Measurements from ENCODE around the gene PPP1R13B. TPM values are rescaled to one million over a fixed set of nuclear protein-coding genes. Genes with fewer than 3 reads are reported as not detected.

The PPP1R13B gene
- total and polyA plus RNA-seq, 11 donors = 27.5 to 96.2 (median 75.4) TPM

DNA sequence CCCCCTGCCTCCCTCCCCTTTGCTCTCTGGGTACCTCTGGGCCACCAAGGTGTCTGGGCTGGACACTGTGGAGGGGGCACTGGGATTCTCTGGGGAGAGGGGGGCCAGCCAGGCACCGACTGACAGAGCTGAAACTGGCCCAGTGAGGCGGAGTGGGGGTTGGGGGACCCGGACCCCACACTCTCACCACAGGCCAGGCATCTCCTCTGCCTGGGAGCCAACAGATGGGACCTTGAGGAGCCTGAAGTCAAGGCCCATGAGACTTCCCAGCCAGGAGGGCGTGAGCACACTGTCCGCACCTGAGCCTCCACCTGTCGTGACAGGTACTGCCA is 39.8 kb upstream of the PPP1R13B start:
- Histone ChIP-seq H3K4me1 (peaks cover 9 to 38% (median 23%) of the 10 kb centered on the region in 12 donors), H3K4me3 (no peak overlapping the region), H3K36me3 (no peaks in the 10 kb centered on the region), H3K27me3 (no peaks in the 10 kb centered on the region), H3K27ac (no peak overlapping the region), H3K9me3 (no peaks in the 10 kb centered on the region)
- WGBS, 4 donors = 90 to 97% (median 93%) methylated on average over 3 to 6 of the region's 6 CpGs
- intact Hi-C loops (cut with DNase I) = no loop called here
- no peak for TF ChIP-seq POLR2A (IDR thresholded peaks at IDR 0.05)
- TF ChIP-seq CTCF (IDR thresholded peaks at IDR 0.05) = no peak
- no peak for DNase-seq
- no peak for ATAC-seq

DNA sequence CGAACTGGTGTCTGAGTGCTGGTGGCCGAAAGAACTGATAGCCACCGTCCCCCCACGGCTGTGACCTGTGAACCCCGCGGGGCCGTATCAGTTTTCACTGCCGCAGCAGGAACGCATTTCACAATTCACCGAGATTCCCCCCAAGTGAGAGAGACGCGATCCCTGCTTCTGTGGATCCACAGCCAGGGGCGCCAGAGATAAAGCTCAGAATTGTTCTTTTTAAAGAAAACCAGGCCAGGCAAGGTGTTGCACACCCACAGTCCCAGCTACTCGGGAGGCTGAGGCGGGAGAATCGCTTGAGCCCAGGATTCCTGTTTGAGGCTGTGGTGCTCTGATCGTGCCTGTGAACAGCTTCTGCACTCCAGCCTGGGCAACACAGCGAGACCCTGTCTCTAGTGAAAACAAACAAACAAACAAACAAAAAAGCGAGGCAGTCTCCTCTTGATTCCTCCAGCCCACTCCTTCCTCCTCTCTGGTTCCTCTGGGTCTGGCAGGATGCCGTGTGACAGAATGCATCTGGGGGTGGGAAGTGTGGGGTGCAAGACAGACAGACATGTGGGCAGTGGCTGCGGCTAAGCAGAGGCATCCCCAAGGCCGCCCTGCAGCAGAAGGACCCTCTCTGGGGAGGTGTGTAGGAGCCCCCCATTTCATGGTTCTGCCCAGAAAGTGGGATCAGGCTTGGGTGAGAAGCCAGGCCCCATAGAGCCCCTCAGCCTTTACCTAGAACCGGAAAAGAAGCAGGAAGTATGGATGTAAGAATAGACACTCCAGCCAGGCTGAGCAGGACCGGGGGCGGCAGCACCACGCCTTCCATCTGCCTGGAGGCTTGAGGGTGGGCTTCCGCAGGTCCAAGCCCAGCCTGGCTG is 39.2 kb upstream of the PPP1R13B start:
- WGBS, 4 donors = 62 to 72% (median 65%) methylated on average over 22 to 27 of the region's 27 CpGs

DNA sequence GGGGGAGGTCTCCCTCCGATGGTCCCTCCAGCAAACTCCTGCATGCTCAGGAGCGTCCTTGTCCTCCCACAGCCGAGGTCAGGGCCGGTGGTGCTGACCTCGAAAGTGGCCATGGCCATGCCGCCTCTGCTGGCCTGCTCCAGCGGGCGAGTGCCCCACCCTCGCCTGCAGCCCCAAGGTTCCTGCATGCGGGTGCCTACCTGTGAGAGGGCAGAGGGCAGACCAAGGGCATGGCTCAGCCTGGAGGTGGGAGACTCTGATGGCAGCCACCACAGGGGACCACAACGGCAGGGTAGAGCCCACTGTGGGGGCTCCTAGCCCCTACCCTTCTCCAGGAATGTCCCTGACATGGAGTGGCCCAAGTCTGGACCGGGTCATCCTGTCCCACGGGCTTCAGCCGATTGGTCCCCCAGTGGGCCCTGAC is 38.1 kb upstream of the PPP1R13B start:
- intact Hi-C loops (cut with DNase I) = no loop called here
- peaks cover 8 to 43% (median 29%) of the 10 kb centered on the region in 12 donors for H3K4me1 ChIP-seq
- H3K36me3 ChIP-seq = no peaks in the 10 kb centered on the region
- H3K9me3 ChIP-seq = no peaks in the 10 kb centered on the region
- WGBS, 4 donors = 57 to 91% (median 88%) methylated on average over 4 to 14 of the region's 14 CpGs
- DNase-seq (peak in 1 of 5 donors; percentile 15), ATAC-seq (no peak)
- no peaks in the 10 kb centered on the region for H3K27me3 ChIP-seq
- TF ChIP-seq CTCF (IDR thresholded peaks at IDR 0.05) (no peak), POLR2A (IDR thresholded peaks at IDR 0.05) (no peak)
- H3K4me3 ChIP-seq = no peak overlapping the region
- no peak overlapping the region for H3K27ac ChIP-seq

More for the DNA sequence above, 39.2 kb upstream of the PPP1R13B start:
- Histone ChIP-seq H3K9me3 (no peaks in the 10 kb centered on the region), H3K4me1 (peaks cover 9 to 43% (median 28%) of the 10 kb centered on the region in 12 donors), H3K36me3 (no peaks in the 10 kb centered on the region), H3K27ac (no peak overlapping the region), H3K4me3 (no peak overlapping the region), H3K27me3 (no peaks in the 10 kb centered on the region)
- TF ChIP-seq POLR2A (IDR thresholded peaks at IDR 0.05) (no peak), CTCF (IDR thresholded peaks at IDR 0.05) (no peak)
- no peak for ATAC-seq
- DNase-seq = peak in 1 of 5 donors; percentile 21
- intact Hi-C loops (cut with DNase I) = no loop called here

DNA sequence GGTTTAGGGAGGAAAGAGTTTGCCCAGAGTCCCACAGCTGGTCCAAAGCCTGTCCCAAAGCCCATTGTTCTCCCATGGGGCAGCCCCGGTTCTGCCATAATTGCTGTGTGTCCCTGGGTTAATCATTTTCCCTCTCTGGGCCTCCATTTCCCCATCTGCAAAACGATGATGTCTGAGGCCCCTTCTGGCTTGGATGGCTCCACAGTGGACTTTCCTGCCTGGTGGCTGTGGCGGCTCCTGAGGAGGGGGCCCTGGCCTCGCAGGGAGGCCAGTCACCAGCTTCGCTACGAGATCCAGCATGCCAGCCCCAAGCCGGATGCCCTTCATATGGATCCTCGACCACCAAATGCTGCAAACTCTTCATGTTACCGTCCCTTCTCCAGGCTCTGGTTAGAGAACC is 37.5 kb upstream of the PPP1R13B start:
- Histone ChIP-seq H3K27me3 (peaks cover 0 to under 1% (median 0%) of the 10 kb centered on the region in 9 donors), H3K36me3 (no peaks in the 10 kb centered on the region), H3K4me3 (no peak overlapping the region), H3K27ac (no peak overlapping the region), H3K4me1 (peaks cover 10 to 44% (median 33%) of the 10 kb centered on the region in 12 donors), H3K9me3 (no peaks in the 10 kb centered on the region)
- no peak for ATAC-seq
- intact Hi-C loops (cut with DNase I) = no loop called here
- 87 to 97% (median 92%) methylated on average over 9 of the region's 9 CpGs for WGBS, 4 donors
- DNase-seq = peak in 1 of 5 donors; percentile 0
- no peak for TF ChIP-seq CTCF (IDR thresholded peaks at IDR 0.05)
- no peak for TF ChIP-seq POLR2A (IDR thresholded peaks at IDR 0.05)

Measured in heart left ventricle (tissue), 16 donors.